ENCODE results near the gene FGF4. TPM values are rescaled to one million over a fixed set of nuclear protein-coding genes. Genes with fewer than 3 reads are reported as not detected.

Gene FGF4, protein sequence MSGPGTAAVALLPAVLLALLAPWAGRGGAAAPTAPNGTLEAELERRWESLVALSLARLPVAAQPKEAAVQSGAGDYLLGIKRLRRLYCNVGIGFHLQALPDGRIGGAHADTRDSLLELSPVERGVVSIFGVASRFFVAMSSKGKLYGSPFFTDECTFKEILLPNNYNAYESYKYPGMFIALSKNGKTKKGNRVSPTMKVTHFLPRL
- 0.02 to 0.09 TPM in 2 of 5 replicates, not detected in the others for total RNA-seq (2022; extraction: Qiagen RNA extraction)

DNA sequence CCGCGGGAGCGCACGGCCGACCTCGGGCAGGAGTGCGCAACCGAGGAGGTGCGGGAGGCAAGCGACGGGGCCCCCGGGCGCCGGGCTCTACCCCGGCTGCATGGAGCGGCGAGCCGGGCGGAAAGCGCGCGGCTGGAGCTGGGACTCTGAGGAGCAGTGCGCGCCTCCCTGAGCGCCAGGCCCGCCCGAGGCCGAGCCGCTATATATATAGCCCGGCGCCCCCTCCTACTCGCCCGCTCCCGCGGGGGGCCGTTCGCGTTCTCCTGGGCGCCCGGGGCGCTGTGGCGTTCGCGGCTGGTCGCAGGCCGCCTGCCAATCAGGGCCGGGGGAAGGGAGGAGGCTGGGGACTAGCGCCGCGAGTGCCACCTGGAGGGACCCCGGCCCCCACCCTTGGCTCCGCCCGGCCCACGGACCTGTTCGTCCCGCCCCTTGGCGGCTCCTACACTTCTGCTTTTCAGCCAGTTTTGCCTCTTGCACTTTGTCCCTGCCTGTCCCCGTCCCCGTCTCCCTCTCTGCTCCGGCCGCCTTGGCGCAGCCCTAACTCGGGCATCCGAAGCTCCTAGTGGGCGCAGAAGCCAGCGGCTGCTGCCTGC is at the start of gene FGF4:
TSS of gene FGF4 (minus strand) at position 179 of the 593 bp plus-strand sequence. CDS start 257 bp downstream, outside the sequence.

DNA sequence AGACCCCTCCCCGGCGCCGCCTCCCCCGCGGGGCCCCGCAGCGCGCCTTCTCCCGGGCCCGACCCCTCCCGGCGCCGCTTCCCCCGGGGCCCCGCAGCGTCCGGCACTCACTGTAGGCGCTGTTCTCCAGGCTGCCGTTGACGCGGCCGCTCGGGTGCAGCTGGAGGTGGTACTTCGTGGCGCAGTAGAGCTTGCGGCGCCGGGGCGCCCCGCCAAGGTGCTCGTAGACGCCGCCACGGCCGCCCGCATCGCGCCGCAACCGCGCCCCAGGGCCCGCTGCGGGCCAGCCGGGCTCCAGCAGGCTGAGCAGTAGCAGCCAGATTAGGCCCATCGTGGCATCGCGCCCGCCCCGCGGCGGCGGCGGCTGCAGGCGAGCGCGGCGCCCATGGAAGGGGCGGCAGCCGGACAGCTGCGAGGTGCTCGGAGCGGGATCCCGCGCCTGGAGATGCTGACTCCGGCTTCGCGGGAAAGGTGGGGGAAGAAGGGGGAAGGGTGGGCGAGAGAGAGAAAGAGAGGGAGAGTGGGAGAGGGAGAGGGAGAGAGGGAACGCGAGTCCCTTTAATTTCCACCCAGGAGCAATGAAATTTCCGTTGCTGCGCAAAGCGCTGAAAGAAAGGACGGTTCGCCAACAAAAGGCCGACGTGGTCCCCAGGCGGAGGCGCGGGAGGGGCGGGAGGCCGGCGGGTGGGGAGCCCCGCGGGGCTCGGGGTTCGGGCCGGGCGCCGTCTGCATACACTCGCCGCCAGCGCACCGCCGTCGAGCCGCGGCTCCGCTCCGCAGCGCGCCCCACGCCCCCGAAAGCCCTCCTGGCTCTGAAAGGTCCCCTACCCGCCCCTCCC is 43.7 kb upstream of the FGF4 start, which contains the start of gene FGF3:
TSS of gene FGF3 (minus strand) at position 814 of the 839 bp plus-strand sequence. CDS start at position 331, 483 bp downstream.

Other genes starting within 250 kb of the FGF4 start
- 172 to 217 TPM (median 204 TPM) in 5 replicates for gene CCND1, start 134.2 kb downstream of the FGF4 start, total RNA-seq (2022; extraction: Qiagen RNA extraction)
- gene LTO1, start 100.0 kb downstream of the FGF4 start, total RNA-seq (2022; extraction: Qiagen RNA extraction): 31.2 to 36.0 TPM (median 32.4 TPM) in 5 replicates
- 0.05 to 0.12 TPM (median 0.06 TPM) in 4 of 5 replicates, not detected in the other for gene FGF19, start 71.3 kb downstream of the FGF4 start, total RNA-seq (2022; extraction: Qiagen RNA extraction)
- not detected in 5 replicates for gene FGF3, start 44.1 kb upstream of the FGF4 start, total RNA-seq (2022; extraction: Qiagen RNA extraction)

All from A549 treated with AZD2906 at 1 μM for 4 hours (cell line).